Neuronal stem cell (in vitro differentiated cells): ENCODE results near the gene SHROOM3.

Experiments used
- DNase-seq: peaks from one replicate; pipeline ENCODE4 v3.0.0-alpha.2; 2013; ENCODE audit warnings: low spot score
- H2AFZ ChIP-seq: one replicate; pipeline ENCODE4 v1.6.1; 2013; ENCODE audit warnings: mild to moderate bottlenecking, low read length, inconsistent platforms
- H2AK5ac ChIP-seq: 2 replicates; pipeline ENCODE4 v1.6.1; 2013; ENCODE audit warnings: low read depth, mild to moderate bottlenecking, inconsistent platforms, low read length, moderate library complexity, mixed read lengths
- H2BK120ac ChIP-seq: 2 replicates; pipeline ENCODE4 v1.6.1; 2013; ENCODE audit warnings: low read depth, mild to moderate bottlenecking, inconsistent platforms, low read length, moderate library complexity, mixed read lengths
- H2BK12ac ChIP-seq: one replicate; pipeline ENCODE4 v1.6.1; 2013; ENCODE audit warnings: low read length, inconsistent platforms
- H2BK15ac ChIP-seq: 2 replicates; pipeline ENCODE4 v1.6.1; 2013; ENCODE audit warnings: mild to moderate bottlenecking, low read length, inconsistent platforms, mixed read lengths
- H2BK5ac ChIP-seq: one replicate; pipeline ENCODE4 v1.6.1; 2013; ENCODE audit warnings: inconsistent platforms, mild to moderate bottlenecking, low read length, moderate library complexity
- H3K14ac ChIP-seq: one replicate; pipeline ENCODE4 v1.6.1; 2013; ENCODE audit warnings: low read length, inconsistent platforms
- H3K18ac ChIP-seq: 2 replicates; pipeline ENCODE4 v1.6.1; 2013; ENCODE audit warnings: low read length, inconsistent platforms
- H3K23ac ChIP-seq: 2 replicates; pipeline ENCODE4 v1.6.1; 2013; ENCODE audit warnings: low read depth, mild to moderate bottlenecking, mixed read lengths, low read length, inconsistent platforms; ENCODE audit not compliant: poor library complexity
- H3K27ac ChIP-seq: replicated peaks from 3 replicates; pipeline ENCODE4 v1.5.1; 2013; ENCODE audit warnings: low read length, inconsistent platforms
- H3K27me3 ChIP-seq, 3 experiments: 2 replicates each; pipeline ENCODE4 v1.6.1; 2013; ENCODE audit warnings: low read length in 3 of 3, mild to moderate bottlenecking in 2 of 3, inconsistent platforms in 1 of 3, low read depth in 1 of 3, mixed read lengths in 1 of 3, moderate library complexity in 1 of 3; ENCODE audit not compliant: control insufficient read depth in 3 of 3, insufficient read depth in 3 of 3
- H3K36me3 ChIP-seq, 2 donors: replicated peaks in 1 of 2; 2 replicates each; pipeline ENCODE4 v1.6.1; 2013; ENCODE audit warnings: low read length in 2 of 2; ENCODE audit not compliant: control insufficient read depth in 2 of 2, insufficient read depth in 2 of 2
- H3K4ac ChIP-seq: 2 replicates; pipeline ENCODE4 v1.6.1; 2013; ENCODE audit warnings: inconsistent platforms, mild to moderate bottlenecking, low read length, moderate library complexity
- H3K4me1 ChIP-seq, 2 donors: 1 replicate in 1 of 2; 2 replicates in 1 of 2; pipeline ENCODE4 v1.6.1; 2013; ENCODE audit warnings: low read length in 2 of 2, low read depth in 1 of 2; ENCODE audit not compliant: control insufficient read depth in 2 of 2, insufficient read depth in 1 of 2
- H3K4me2 ChIP-seq: one replicate; pipeline ENCODE4 v1.6.1; 2013; ENCODE audit warnings: mild to moderate bottlenecking, low read length, inconsistent platforms; ENCODE audit not compliant: insufficient read depth, poor library complexity, severe bottlenecking
- H3K4me3 ChIP-seq, 2 donors: 2 replicates each; pipeline ENCODE4 v1.5.1; 2013; ENCODE audit warnings: low read length in 2 of 2, mild to moderate bottlenecking in 2 of 2, inconsistent platforms in 1 of 2, moderate library complexity in 1 of 2
- H3K79me1 ChIP-seq: one replicate; pipeline ENCODE4 v1.6.1; 2013; ENCODE audit warnings: low read depth, mild to moderate bottlenecking, inconsistent platforms, low read length, moderate library complexity
- H3K9ac ChIP-seq: one replicate; pipeline ENCODE4 v1.6.1; 2013; ENCODE audit warnings: mild to moderate bottlenecking, low read depth, low read length, inconsistent platforms; ENCODE audit not compliant: poor library complexity
- H3K9me3 ChIP-seq, 2 donors: replicated peaks in 1 of 2; 2 replicates each; pipeline versions ENCODE3 to v1.6.1; 2013; ENCODE audit warnings: low read length in 2 of 2, mild to moderate bottlenecking in 2 of 2, inconsistent platforms in 1 of 2, low read depth in 1 of 2, mixed read lengths in 1 of 2, moderate library complexity in 1 of 2; ENCODE audit not compliant: control insufficient read depth in 2 of 2, insufficient read depth in 1 of 2
- H4K8ac ChIP-seq: one replicate; pipeline ENCODE4 v1.6.1; 2013; ENCODE audit warnings: low read depth, mild to moderate bottlenecking, inconsistent platforms, low read length, moderate library complexity
- H4K91ac ChIP-seq: one replicate; pipeline ENCODE4 v1.6.1; 2013; ENCODE audit warnings: low read length, low read depth, mild to moderate bottlenecking, inconsistent platforms; ENCODE audit not compliant: poor library complexity
- WGBS, 2 donors: extraction: QIAGEN DNeasy Blood & Tissue Kit; methylation state at CpG; one replicate each; pipeline ENCODE4 v1.1.7; 2013; ENCODE audit warnings: missing lambda C conversion rate in 2 of 2, mixed read lengths in 1 of 2; ENCODE audit not compliant: insufficient read length in 2 of 2, insufficient replicate concordance in 1 of 2; ENCODE audit errors: extremely low coverage in 2 of 2; 5-methylcytosine and 5-hydroxymethylcytosine counted together

The SHROOM3 gene

DNA sequence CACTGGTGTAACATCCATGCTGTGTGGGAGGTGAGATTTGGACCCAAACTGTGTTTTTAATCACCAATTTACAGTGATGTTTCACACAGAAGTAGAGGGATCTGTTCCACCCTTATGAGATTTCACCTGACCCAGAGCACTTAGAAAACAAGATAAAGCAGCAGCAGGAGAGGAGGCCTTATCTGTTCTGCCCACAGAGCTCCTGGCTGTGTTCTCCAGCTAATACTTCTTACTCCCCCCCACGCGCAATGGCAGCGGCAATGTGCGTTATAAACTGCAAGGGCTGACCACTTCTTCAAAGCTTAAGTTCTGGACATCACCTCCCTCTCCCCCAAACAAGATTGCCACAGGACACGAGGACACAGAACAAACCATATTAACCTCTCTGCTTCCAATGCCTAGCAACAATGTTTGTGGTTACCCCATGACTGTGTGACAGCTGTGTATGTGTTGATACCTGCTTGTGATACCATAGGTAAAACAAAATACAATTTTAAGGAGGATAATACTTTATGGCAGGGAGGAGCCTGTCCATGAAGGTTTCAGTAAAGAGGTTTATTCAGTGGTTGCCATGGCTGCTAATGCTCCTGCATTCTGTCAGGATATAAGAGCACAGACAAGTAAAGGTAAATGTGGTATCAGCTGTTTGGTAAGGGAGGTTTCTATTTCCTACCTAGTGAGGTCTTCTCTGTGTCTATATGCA is 252.9 kb downstream of the SHROOM3 start:
- Histone ChIP-seq H3K14ac (no peak overlapping the region), H3K4me1 (peaks cover 16 to 37% of the 10 kb centered on the region in 2 donors), H3K9ac (no peak overlapping the region), H2AK5ac (no peak overlapping the region), H3K27me3 (peaks cover 0 to 2% (median 0%) of the 10 kb centered on the region in 3 experiments), H2AFZ (no peak overlapping the region), H2BK120ac (no peak overlapping the region), H2BK12ac (no peak overlapping the region), H3K9me3 (no peaks in the 10 kb centered on the region), H2BK15ac (no peak overlapping the region), H3K4me2 (no peak overlapping the region), H2BK5ac (no peak overlapping the region), H3K27ac (no peak overlapping the region), H4K8ac (no peak overlapping the region), H3K36me3 (peaks cover 2 to 11% of the 10 kb centered on the region in 2 donors), H3K79me1 (peaks cover 3% of the 10 kb centered on the region), H3K23ac (no peak overlapping the region), H3K4ac (no peak overlapping the region), H3K4me3 (no peak overlapping the region), H4K91ac (no peak overlapping the region), H3K18ac (no peak overlapping the region)
- no CpG with 5 or more reads among the region's 5 CpGs for WGBS, 2 donors
- DNase-seq: no peak

DNA sequence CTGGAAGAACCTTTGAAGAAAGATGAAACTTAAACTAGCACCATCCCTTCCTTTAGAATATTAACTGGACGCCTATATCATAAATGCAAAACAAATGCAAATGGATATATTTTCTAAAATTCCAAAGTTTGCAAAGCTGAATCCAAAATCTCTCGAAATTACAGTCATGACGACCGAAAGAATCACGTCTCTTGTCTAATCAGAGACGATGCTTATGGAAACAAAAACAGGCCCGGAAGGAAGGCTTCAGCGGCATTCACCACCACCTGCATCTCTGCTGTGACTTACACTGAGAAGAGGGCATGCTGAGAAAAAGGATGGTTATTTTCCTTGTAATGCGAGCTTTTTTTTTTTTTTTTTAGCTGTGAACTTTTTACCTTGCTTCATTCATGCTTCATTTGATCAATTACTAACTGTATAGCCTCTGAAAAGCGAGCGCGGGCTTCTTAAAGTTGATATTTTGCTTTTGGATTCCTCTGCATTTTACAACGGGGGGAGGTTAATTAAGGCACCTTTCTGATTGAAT is 253.7 kb downstream of the SHROOM3 start:
- no peak overlapping the region for H2BK120ac ChIP-seq
- H3K4me1 ChIP-seq: peaks cover 16 to 37% of the 10 kb centered on the region in 2 donors
- no peak overlapping the region for H2BK5ac ChIP-seq
- H3K27me3 ChIP-seq: peaks cover 0 to 2% (median 0%) of the 10 kb centered on the region in 3 experiments
- H3K4ac ChIP-seq: no peak overlapping the region
- no CpG with 5 or more reads among the region's 13 CpGs for WGBS, 2 donors
- no peak overlapping the region for H3K9ac ChIP-seq
- no peak overlapping the region for H2BK15ac ChIP-seq
- no peak for DNase-seq
- peaks cover 3% of the 10 kb centered on the region for H3K79me1 ChIP-seq
- peaks cover 2 to 14% of the 10 kb centered on the region in 2 donors for H3K36me3 ChIP-seq
- no peak overlapping the region for H4K8ac ChIP-seq
- no peak overlapping the region for H2AK5ac ChIP-seq
- H2BK12ac ChIP-seq: no peak overlapping the region
- H3K4me2 ChIP-seq: peak overlapping the region; percentile 91
- no peak overlapping the region for H3K27ac ChIP-seq
- H3K23ac ChIP-seq: no peak overlapping the region
- H4K91ac ChIP-seq: no peak overlapping the region
- no peaks in the 10 kb centered on the region for H3K9me3 ChIP-seq
- no peak overlapping the region for H3K14ac ChIP-seq
- peak overlapping the region; percentile 82 for H2AFZ ChIP-seq
- peak overlapping the region; percentile 56 to 97 for H3K4me3 ChIP-seq
- no peak overlapping the region for H3K18ac ChIP-seq

DNA sequence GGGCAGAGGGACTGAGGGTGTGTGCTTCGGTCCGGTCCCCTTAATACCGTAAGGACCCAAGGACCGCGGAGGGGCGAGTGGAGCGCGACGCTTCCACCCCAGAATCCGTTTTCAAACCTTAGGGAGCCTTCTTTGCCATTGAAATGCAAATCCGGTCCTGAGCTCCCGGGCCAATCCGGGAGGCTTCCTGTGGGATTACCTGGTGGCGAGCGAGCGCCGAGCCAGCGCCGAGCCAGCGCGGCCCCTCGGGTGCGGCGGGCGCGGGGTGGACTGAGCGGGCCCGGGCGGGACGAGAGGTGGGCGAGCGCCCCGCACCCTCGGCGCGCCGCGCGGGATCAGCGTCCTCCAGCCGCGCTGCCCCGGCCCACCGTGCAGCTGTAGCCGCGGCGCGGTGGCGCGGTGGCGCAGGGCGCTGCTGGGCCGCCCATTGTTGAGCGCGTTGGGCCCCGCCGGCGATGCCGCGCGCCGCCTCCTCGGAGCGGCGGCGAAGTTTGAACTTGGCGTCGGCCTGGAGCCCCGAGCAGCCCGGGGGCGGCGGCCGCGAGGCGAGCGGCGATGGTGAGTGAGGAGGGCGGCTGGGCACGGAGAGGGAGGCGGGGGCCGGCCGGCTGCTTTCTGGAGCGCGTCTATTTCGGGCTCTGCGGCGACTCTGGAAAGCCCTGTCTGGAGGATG is 254.3 kb downstream of the SHROOM3 start:
- Histone ChIP-seq H2AK5ac (peak overlapping the region; percentile 85), H3K4me3 (peak overlapping the region; percentile 56 to 97), H2BK120ac (no peak overlapping the region), H4K8ac (no peak overlapping the region), H3K9ac (peak overlapping the region; percentile 87), H3K4me1 (peaks cover 16 to 40% of the 10 kb centered on the region in 2 donors), H2BK15ac (no peak overlapping the region), H3K79me1 (peaks cover 3% of the 10 kb centered on the region), H3K18ac (peak overlapping the region; percentile 92), H2AFZ (peak overlapping the region; percentile 82), H4K91ac (no peak overlapping the region), H3K14ac (peak overlapping the region; percentile 87), H3K27ac (no peak overlapping the region), H3K36me3 (peaks cover 2 to 14% of the 10 kb centered on the region in 2 donors), H2BK5ac (no peak overlapping the region), H3K4ac (no peak overlapping the region), H3K23ac (no peak overlapping the region), H3K9me3 (no peaks in the 10 kb centered on the region), H3K27me3 (peaks cover 0 to 2% (median 0%) of the 10 kb centered on the region in 3 experiments), H2BK12ac (no peak overlapping the region), H3K4me2 (peak overlapping the region; percentile 91)
- no CpG with 5 or more reads among the region's 87 CpGs for WGBS, 2 donors
- peak; percentile 63 for DNase-seq
